Activated CD8-positive, alpha-beta T cell treated with anti-CD3 and anti-CD28 coated beads for 36 hours (primary cell): ENCODE results near the gene OTOF. TPM values are rescaled to one million over a fixed set of nuclear protein-coding genes. Genes with fewer than 3 reads are reported as not detected.
A peak's percentile ranks its signal among the peaks of the same experiment; 100 is the strongest.

ENCODE experiments used
- ATAC-seq: fragments of 200-7000 bp; cut with Tn5 transposase; one replicate; pipeline ENCODE4 v1.10.0; 2021; ENCODE audit warnings: mild to moderate bottlenecking, moderate library complexity
- CTCF ChIA-PET: fragments of 350-600 bp; sonication (Branson Sonifier 250); formaldehyde crosslinking; loops from one replicate; lab custom pipeline; 2021; ENCODE audit warnings: antibody characterized with exemption; lab: Charles Lee
- POLR2A ChIA-PET: fragments of 350-600 bp; sonication (Branson Sonifier 250); formaldehyde crosslinking; loops from one replicate; lab custom pipeline; 2021; ENCODE audit warnings: antibody characterized with exemption; lab: Charles Lee
- DNase-seq: peaks from one replicate; pipeline ENCODE4 v3.0.0-alpha.2; 2020
- H3K27ac Mint-ChIP-seq: one replicate; pipeline ENCODE4 v1.8.0; 2021; ENCODE audit warnings: mild to moderate bottlenecking, mixed read lengths
- H3K27me3 Mint-ChIP-seq: one replicate; pipeline ENCODE4 v1.8.0; 2021; ENCODE audit warnings: mixed read lengths
- H3K36me3 Mint-ChIP-seq: one replicate; pipeline ENCODE4 v1.8.0; 2021; ENCODE audit warnings: low read depth, mixed read lengths
- H3K4me1 Mint-ChIP-seq: one replicate; pipeline ENCODE4 v1.8.0; 2021; ENCODE audit warnings: low read depth, mixed read lengths
- H3K4me3 Mint-ChIP-seq: one replicate; pipeline ENCODE4 v1.8.0; 2021; ENCODE audit warnings: mild to moderate bottlenecking, moderate library complexity, mixed read lengths
- H3K9me3 Mint-ChIP-seq: one replicate; pipeline ENCODE4 v1.8.0; 2021; ENCODE audit warnings: mixed read lengths
- intact Hi-C: fragments of 100-400 bp; cut with micrococcal nuclease; formaldehyde crosslinking; loops from one replicate; pipeline ENCODE4 v1.10.0; 2022
- total RNA-seq, 2 experiments: library from RNA; stranded (reverse); gene quantifications; one replicate each; pipeline ENCODE4 v1.2.3, GENCODE V29; 2021
- TF ChIP-seq, protein P1 (sequence below): fragments of 200-600 bp; IDR thresholded peaks from one replicate; pipeline ENCODE4 v1.8.0; 2022; ENCODE audit warnings: antibody characterized with exemption, mild to moderate bottlenecking

The OTOF gene
- total RNA-seq, 2 experiments from 2014 or later: 0.60 to 0.81 TPM

DNA sequence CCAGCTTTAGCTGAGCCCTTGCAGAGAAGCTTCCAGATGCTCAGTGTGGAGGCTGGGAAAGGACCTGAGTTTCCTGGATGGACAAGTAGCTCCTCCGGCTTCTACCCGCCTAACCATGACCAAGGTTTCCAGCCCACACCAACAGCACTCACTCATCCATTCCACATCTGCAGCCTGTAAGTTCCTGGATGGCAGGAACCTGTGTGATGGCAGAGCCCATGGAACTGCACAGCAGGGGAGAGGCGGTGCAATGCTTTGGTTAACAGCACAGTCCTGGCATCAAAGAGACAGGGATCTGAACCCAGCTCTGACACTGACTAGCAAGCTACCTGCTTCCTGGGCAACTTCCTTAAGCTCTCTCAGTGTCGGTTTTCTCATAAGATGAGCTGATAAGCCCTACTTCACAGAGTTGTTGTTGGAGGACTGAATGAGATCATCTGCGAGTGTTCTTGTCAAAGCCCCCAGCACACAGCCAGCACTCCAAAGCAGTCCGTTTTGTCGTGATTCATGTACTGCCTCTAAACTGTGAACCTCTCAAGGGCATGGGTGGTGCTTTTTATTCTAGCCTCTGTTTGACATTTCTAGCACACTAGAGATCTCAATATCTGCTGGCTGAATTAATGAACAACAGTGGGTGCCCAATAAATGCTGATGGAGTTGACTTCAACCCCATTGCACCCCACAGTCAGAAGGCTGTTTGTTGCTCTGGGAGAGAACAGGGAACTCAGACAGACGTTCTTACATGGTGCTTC, 41.6 kb upstream of the OTOF start:
- H3K27ac Mint-ChIP-seq: no peak overlapping the region
- H3K9me3 Mint-ChIP-seq: no peaks in the 10 kb centered on the region
- POLR2A ChIA-PET: interaction anchor here (0.7 kb wide), 1 partner anchor 19 kb away, joined by 3 read pairs; no protein-coding TSS in a partner anchor
- H3K4me3 Mint-ChIP-seq: no peak overlapping the region
- intact Hi-C loops: no loop called here
- CTCF ChIA-PET: interaction anchor here (0.9 to 2.8 kb wide), 6 partner anchors 15 to 85 kb away, joined by 3 to 30 read pairs (median 4); no protein-coding TSS in a partner anchor
- ATAC-seq (peak; percentile 86), DNase-seq (peak; percentile 12)
- TF ChIP-seq, protein P1, sequence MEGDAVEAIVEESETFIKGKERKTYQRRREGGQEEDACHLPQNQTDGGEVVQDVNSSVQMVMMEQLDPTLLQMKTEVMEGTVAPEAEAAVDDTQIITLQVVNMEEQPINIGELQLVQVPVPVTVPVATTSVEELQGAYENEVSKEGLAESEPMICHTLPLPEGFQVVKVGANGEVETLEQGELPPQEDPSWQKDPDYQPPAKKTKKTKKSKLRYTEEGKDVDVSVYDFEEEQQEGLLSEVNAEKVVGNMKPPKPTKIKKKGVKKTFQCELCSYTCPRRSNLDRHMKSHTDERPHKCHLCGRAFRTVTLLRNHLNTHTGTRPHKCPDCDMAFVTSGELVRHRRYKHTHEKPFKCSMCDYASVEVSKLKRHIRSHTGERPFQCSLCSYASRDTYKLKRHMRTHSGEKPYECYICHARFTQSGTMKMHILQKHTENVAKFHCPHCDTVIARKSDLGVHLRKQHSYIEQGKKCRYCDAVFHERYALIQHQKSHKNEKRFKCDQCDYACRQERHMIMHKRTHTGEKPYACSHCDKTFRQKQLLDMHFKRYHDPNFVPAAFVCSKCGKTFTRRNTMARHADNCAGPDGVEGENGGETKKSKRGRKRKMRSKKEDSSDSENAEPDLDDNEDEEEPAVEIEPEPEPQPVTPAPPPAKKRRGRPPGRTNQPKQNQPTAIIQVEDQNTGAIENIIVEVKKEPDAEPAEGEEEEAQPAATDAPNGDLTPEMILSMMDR: no peak
- no peaks in the 10 kb centered on the region for H3K36me3 Mint-ChIP-seq
- H3K27me3 Mint-ChIP-seq: no peaks in the 10 kb centered on the region
- peaks cover 14% of the 10 kb centered on the region for H3K4me1 Mint-ChIP-seq

- ChIA-PET POLR2A (no interaction called here), CTCF (interaction anchor here (1.5 to 2.2 kb wide), 2 partner anchors 14 to 229 kb away, joined by 4 to 7 read pairs; no protein-coding TSS in a partner anchor)
- Mint-ChIP-seq H3K4me3 (no peak overlapping the region), H3K27me3 (no peaks in the 10 kb centered on the region), H3K4me1 (peaks cover 14% of the 10 kb centered on the region), H3K27ac (no peak overlapping the region), H3K9me3 (no peaks in the 10 kb centered on the region), H3K36me3 (no peaks in the 10 kb centered on the region)
- TF ChIP-seq, protein P1: no peak
- DNase-seq: no peak
- ATAC-seq: no peak
- intact Hi-C loops: no loop called here
These were observed 38.9 kb upstream of the OTOF start for GRCh38 chr2:26516781-26517180.

- H3K27ac Mint-ChIP-seq: no peak overlapping the region
- no peak for DNase-seq
- no peaks in the 10 kb centered on the region for H3K27me3 Mint-ChIP-seq
- no peaks in the 10 kb centered on the region for H3K9me3 Mint-ChIP-seq
- ChIA-PET CTCF (interaction anchor here (0.8 to 2.2 kb wide), 4 partner anchors 14 to 230 kb away, joined by 3 to 7 read pairs (median 4); no protein-coding TSS in a partner anchor), POLR2A (no interaction called here)
- H3K36me3 Mint-ChIP-seq: no peaks in the 10 kb centered on the region
- peaks cover 14% of the 10 kb centered on the region for H3K4me1 Mint-ChIP-seq
- intact Hi-C loops: no loop called here
- H3K4me3 Mint-ChIP-seq: no peak overlapping the region
- TF ChIP-seq, protein P1: no peak
- no peak for ATAC-seq
These were observed 38.3 kb upstream of the OTOF start for GRCh38 chr2:26516246-26516645.

DNA sequence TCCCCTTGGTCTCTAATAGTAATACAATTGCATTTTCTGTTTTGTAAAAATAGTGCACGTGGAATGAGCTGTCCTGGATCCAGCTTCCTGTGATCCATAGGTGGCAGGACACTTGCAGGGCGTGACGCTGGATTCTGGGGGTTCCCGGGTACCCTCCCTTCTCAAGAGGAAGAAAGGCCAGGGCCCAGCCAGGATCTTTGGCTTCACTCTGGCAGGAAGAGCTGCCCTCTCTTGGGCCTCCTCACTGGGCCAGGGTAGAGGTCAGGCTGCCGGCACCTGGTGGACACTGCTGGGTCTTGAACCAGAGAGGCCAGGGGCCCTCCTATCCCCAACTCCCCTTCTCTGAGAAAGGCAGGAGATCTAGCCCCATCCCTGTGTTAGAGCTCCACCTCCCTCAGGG, 37.8 kb upstream of the OTOF start:
- CTCF ChIA-PET: interaction anchor here (0.8 to 1.5 kb wide), 4 partner anchors 19 to 230 kb away, joined by 3 to 5 read pairs (median 4); no protein-coding TSS in a partner anchor
- TF ChIP-seq, protein P1: no peak
- Mint-ChIP-seq H3K27me3 (no peaks in the 10 kb centered on the region), H3K4me1 (peaks cover 14% of the 10 kb centered on the region), H3K36me3 (no peaks in the 10 kb centered on the region), H3K4me3 (no peak overlapping the region), H3K27ac (no peak overlapping the region), H3K9me3 (no peaks in the 10 kb centered on the region)
- DNase-seq (no peak), ATAC-seq (no peak)
- POLR2A ChIA-PET: no interaction called here
- intact Hi-C loops: no loop called here

- H3K9me3 Mint-ChIP-seq: no peaks in the 10 kb centered on the region
- CTCF ChIA-PET: no interaction called here
- no peak for DNase-seq
These were observed 36.1 kb upstream of the OTOF start for GRCh38 chr2:26514045-26514444.

More at GRCh38 chr2:26514045-26514444, 36.1 kb upstream of the OTOF start:
- H3K27ac Mint-ChIP-seq: no peak overlapping the region
- H3K36me3 Mint-ChIP-seq: no peaks in the 10 kb centered on the region
- POLR2A ChIA-PET: interaction anchor here (1.0 kb wide), 1 partner anchor 9 kb away, joined by 3 read pairs; no protein-coding TSS in a partner anchor
- TF ChIP-seq, protein P1: no peak
- ATAC-seq: no peak
- no peaks in the 10 kb centered on the region for H3K27me3 Mint-ChIP-seq
- no peak overlapping the region for H3K4me3 Mint-ChIP-seq
- peaks cover under 1% of the 10 kb centered on the region for H3K4me1 Mint-ChIP-seq
- intact Hi-C loops: loop anchor here (5.0 kb wide), 1 partner anchor 233 kb away; no protein-coding TSS in a partner anchor
